ENCODE measurements around the gene EIF4ENIF1. TPM values are rescaled to one million over a fixed set of nuclear protein-coding genes. Genes with fewer than 3 reads are reported as not detected.
"Not testable (repeated sequence)": the region's sequence is repeated elsewhere in the genome, so short reads cannot be mapped to it uniquely, and the experiment has no call there.

Gene EIF4ENIF1
- total RNA-seq, 2 donors from 2014 or later = 24.2 to 26.4 TPM

GRCh38 chr22:31503211-31503964 lies 13.7 kb upstream of the EIF4ENIF1 start:
- Mint-ChIP-seq H3K4me3 (no peak overlapping the region), H3K27ac (no peak overlapping the region), H3K36me3 (ENCODE audit: low read depth) (no peaks in the 10 kb centered on the region), H3K27me3 (no peaks in the 10 kb centered on the region), H3K4me1 (peaks cover 23% of the 10 kb centered on the region)
- no peaks in the 10 kb centered on the region for H3K9me3 ChIP-seq (ENCODE audit: control insufficient read depth, low read length, poor library complexity, severe bottlenecking)
- ATAC-seq (no peak), DNase-seq (no peak)

GRCh38 chr22:31501738-31502137 lies 12.1 kb upstream of the EIF4ENIF1 start:
- no peaks in the 10 kb centered on the region for H3K27me3 Mint-ChIP-seq
- peak overlapping the region; percentile 80 for H3K27ac Mint-ChIP-seq
- H3K9me3 ChIP-seq (ENCODE audit: control insufficient read depth, low read length, poor library complexity, severe bottlenecking) = no peaks in the 10 kb centered on the region
- no peaks in the 10 kb centered on the region for H3K36me3 Mint-ChIP-seq (ENCODE audit: low read depth)
- no peak for ATAC-seq
- no peak for DNase-seq
- no peak overlapping the region for H3K4me3 Mint-ChIP-seq
- peaks cover 36% of the 10 kb centered on the region for H3K4me1 Mint-ChIP-seq

- Mint-ChIP-seq H3K27ac (peak overlapping the region; percentile 93), H3K4me3 (peak overlapping the region; percentile 94), H3K36me3 (ENCODE audit: low read depth) (no peaks in the 10 kb centered on the region), H3K4me1 (peaks cover 25% of the 10 kb centered on the region), H3K27me3 (no peaks in the 10 kb centered on the region)
- H3K9me3 ChIP-seq (ENCODE audit: control insufficient read depth, low read length, poor library complexity, severe bottlenecking) = no peaks in the 10 kb centered on the region
- DNase-seq = no peak
- ATAC-seq = peak; percentile 20
Observed at GRCh38 chr22:31497148-31497938, 7.7 kb upstream of the EIF4ENIF1 start.

- ATAC-seq (peak; percentile 28), DNase-seq (peak in 2 of 3 donors; percentile 26 to 46)
- Mint-ChIP-seq H3K27me3 (no peaks in the 10 kb centered on the region), H3K4me1 (peaks cover 22% of the 10 kb centered on the region), H3K27ac (peak overlapping the region; percentile 93), H3K36me3 (ENCODE audit: low read depth) (no peaks in the 10 kb centered on the region), H3K4me3 (peak overlapping the region; percentile 94)
- H3K9me3 ChIP-seq (ENCODE audit: control insufficient read depth, low read length, poor library complexity, severe bottlenecking) = no peaks in the 10 kb centered on the region
Observed at GRCh38 chr22:31496735-31497146, 7.1 kb upstream of the EIF4ENIF1 start.

- ATAC-seq (peak; percentile 87), DNase-seq (peak; percentile 92 to 97 (median 93))
- peak within 1 kb of the TSS; percentile 94 for H3K4me3 Mint-ChIP-seq
- H3K9me3 ChIP-seq (ENCODE audit: control insufficient read depth, low read length, poor library complexity, severe bottlenecking) = no peaks in the 10 kb centered on the region
- no peaks in the 10 kb centered on the region for H3K36me3 Mint-ChIP-seq (ENCODE audit: low read depth)
- H3K4me1 Mint-ChIP-seq = peaks cover 21% of the 10 kb centered on the region
- no peaks in the 10 kb centered on the region for H3K27me3 Mint-ChIP-seq
- H3K27ac Mint-ChIP-seq = peak within 1 kb of the TSS; percentile 93
Observed at GRCh38 chr22:31496007-31496734, 6.5 kb upstream of the EIF4ENIF1 start, which contains the start of gene SFI1. Gene SFI1 (plus strand): TSS chr22:31496536. CDS start chr22:31508285, 11,749 bp downstream.

DNA sequence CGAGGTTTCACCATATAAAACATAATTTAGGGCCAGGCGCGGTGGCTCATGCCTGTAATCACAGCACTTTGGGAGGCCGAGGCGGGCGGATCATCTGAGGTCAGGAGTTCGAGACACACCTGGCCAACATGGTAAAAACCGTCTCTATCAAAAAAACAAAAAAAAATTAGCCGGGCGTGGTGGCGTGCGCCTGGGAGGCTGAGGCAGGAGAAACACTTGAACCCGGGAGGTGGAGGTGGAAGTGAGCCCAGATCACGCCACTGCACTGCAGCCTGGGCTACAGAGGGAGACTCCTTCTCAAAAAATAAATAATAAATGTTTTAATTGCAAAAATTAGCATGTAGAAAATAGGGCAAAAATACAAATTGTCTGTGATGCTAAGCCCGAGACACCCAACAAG lies 5.7 kb upstream of the EIF4ENIF1 start:
- Mint-ChIP-seq H3K4me1 (peaks cover 26% of the 10 kb centered on the region), H3K27me3 (no peaks in the 10 kb centered on the region), H3K4me3 (peak overlapping the region; percentile 94), H3K27ac (peak overlapping the region; percentile 93), H3K36me3 (ENCODE audit: low read depth) (no peaks in the 10 kb centered on the region)
- ATAC-seq (no peak), DNase-seq (no peak)
- H3K9me3 ChIP-seq (ENCODE audit: control insufficient read depth, low read length, poor library complexity, severe bottlenecking) = no peaks in the 10 kb centered on the region

DNA sequence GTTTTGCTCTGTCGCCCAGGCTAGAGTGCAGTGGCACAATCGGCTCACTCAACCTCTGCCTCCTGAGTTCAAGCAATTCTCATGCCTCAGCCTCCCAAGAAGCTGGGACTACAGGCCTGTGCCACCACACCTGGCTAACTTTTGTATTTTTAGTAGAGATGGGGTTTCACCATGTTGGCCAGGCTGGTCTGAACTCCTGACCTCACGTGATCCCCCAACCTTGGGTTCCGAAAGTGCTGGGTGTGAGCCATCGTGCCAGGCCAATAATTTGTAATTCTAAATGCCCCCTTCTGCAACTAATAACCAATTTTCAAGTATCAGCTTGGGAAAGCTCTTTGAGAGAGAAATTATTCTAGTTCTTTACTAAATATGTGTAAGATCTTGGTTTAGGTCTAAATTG lies 3.7 kb upstream of the EIF4ENIF1 start:
- not testable (repeated sequence) for DNase-seq; H3K9me3 ChIP-seq (ENCODE audit: control insufficient read depth, low read length, poor library complexity, severe bottlenecking); H3K4me3 Mint-ChIP-seq; ATAC-seq; H3K27me3 Mint-ChIP-seq; H3K36me3 Mint-ChIP-seq (ENCODE audit: low read depth)
- H3K27ac Mint-ChIP-seq = peak overlapping the region; percentile 72
- peaks cover 34% of the 10 kb centered on the region for H3K4me1 Mint-ChIP-seq

- H3K36me3 Mint-ChIP-seq (ENCODE audit: low read depth) = no peaks in the 10 kb centered on the region
- no peaks in the 10 kb centered on the region for H3K9me3 ChIP-seq (ENCODE audit: control insufficient read depth, low read length, poor library complexity, severe bottlenecking)
- ATAC-seq (no peak), DNase-seq (no peak)
- no peak overlapping the region for H3K4me3 Mint-ChIP-seq
- H3K4me1 Mint-ChIP-seq = peaks cover 31% of the 10 kb centered on the region
- H3K27me3 Mint-ChIP-seq = no peaks in the 10 kb centered on the region
- no peak overlapping the region for H3K27ac Mint-ChIP-seq
Observed at GRCh38 chr22:31492151-31492550, 2.5 kb upstream of the EIF4ENIF1 start.

DNA sequence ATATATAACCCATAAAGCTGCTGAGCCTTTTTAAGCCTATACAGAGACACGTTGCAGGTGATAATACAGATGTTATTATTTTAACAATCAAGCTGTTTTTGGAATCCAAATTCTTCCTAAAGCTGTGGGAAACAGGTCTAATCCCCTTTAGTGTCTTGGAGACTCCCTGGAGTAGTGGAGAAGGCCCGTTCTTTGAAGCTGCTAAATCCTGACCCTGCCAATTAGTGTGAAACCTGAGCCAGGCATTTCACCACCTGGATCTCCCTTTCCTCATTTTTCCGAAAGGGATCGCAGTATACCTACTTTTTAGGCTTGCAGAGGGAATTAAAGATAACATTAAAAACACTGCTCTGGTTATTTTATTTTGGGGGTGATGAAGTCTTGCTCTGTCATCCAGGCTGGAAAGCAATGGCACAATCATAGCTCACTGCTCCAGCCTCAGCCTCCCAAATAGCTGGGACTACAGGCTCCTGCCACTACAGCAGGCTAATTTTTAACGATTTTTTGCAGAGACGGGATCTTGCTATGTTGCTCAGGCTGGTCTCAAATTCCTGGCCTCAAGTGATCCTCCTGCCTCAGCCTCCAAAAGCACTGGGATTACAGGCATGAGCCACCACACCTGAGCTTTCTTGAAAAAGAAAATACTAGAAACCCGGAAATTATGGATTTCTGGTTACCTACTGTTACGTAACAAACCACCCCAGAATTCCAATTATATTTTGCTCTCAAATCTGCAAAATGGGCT lies 1.7 kb upstream of the EIF4ENIF1 start:
- Mint-ChIP-seq H3K27me3 (no peaks in the 10 kb centered on the region), H3K36me3 (ENCODE audit: low read depth) (no peaks in the 10 kb centered on the region), H3K27ac (peak overlapping the region; percentile 95), H3K4me1 (peaks cover 30% of the 10 kb centered on the region), H3K4me3 (peak overlapping the region; percentile 94)
- H3K9me3 ChIP-seq (ENCODE audit: control insufficient read depth, low read length, poor library complexity, severe bottlenecking) = no peaks in the 10 kb centered on the region
- no peak for DNase-seq
- no peak for ATAC-seq

- Mint-ChIP-seq H3K27me3 (no peaks in the 10 kb centered on the region), H3K4me1 (peaks cover 28% of the 10 kb centered on the region), H3K4me3 (peak overlapping the region; percentile 94), H3K36me3 (ENCODE audit: low read depth) (no peaks in the 10 kb centered on the region), H3K27ac (peak overlapping the region; percentile 95)
- ATAC-seq = peak; percentile 64
- peak; percentile 17 to 40 (median 31) for DNase-seq
- H3K9me3 ChIP-seq (ENCODE audit: control insufficient read depth, low read length, poor library complexity, severe bottlenecking) = no peaks in the 10 kb centered on the region
Observed at GRCh38 chr22:31490496-31490925, 869 bp upstream of the EIF4ENIF1 start.

DNA sequence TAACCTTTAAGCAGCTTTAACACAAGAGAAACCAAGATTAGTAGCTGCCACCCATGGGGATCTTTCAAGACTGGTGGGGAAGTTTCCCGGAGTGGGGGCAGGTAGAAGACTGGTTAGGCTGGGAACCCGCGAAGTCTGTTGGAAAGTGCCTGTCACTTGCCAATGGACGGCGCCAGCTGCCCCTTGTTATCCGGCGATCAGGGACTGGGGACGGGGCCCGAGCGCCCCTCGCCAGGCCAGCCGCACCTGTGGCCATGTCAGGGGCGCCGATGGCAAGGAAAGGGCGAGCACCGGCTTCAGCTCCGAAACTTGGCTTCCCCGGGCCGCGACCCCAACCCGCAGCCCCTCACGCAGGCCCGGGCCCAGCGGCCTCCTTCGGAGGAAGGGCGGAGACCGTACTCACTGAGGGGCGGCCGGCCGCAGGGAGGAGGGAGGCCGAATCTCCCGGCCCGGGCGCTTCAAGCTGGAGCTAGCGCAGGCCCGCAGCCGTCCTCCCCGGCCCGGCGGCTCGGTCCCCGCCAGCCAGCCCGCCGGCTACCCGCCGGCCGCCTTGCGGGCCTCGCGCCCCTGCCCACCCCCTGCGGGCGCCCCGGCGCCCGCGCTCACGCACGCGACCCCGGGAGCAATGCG lies 539 bp downstream of the EIF4ENIF1 start:
- H3K27ac Mint-ChIP-seq = peak overlapping the region; percentile 74

DNA sequence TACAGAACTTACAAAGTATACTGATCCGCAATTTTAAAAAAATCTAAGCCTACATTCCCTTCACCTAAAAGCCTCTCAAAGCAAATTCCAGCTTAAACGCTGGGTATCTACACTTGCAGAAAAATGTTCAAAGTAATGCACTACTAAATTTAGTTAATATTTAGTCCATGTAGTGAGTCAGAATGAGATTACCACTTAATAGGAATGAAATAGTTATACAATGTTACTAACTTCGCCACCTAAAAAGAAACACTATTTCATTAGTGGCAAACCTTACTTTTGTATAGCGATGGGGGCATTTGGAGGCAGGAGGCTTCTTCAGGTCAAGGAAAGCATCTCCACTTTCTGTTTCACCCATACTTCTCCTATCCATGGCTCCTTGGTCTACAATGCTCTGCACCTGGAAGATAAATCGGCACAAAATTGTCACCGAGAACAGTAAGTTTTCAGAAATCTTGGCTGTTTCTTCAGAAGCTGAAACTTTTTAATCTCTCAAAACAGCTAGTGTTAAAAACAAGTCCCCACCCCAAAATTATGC lies 1.2 kb downstream of the EIF4ENIF1 start:
- DNase-seq (no peak), ATAC-seq (no peak)
- no peaks in the 10 kb centered on the region for H3K27me3 Mint-ChIP-seq
- H3K4me1 Mint-ChIP-seq = peaks cover 40% of the 10 kb centered on the region
- peak overlapping the region; percentile 85 for H3K4me3 Mint-ChIP-seq
- peak overlapping the region; percentile 74 for H3K27ac Mint-ChIP-seq
- peaks cover 2% of the 10 kb centered on the region for H3K36me3 Mint-ChIP-seq (ENCODE audit: low read depth)
- H3K9me3 ChIP-seq (ENCODE audit: control insufficient read depth, low read length, poor library complexity, severe bottlenecking) = no peaks in the 10 kb centered on the region

More for the DNA sequence above, 539 bp downstream of the EIF4ENIF1 start:
- Mint-ChIP-seq H3K4me1 (peaks cover 38% of the 10 kb centered on the region), H3K27me3 (no peaks in the 10 kb centered on the region), H3K36me3 (ENCODE audit: low read depth) (no peaks in the 10 kb centered on the region), H3K4me3 (peak overlapping the region; percentile 94)
- H3K9me3 ChIP-seq (ENCODE audit: control insufficient read depth, low read length, poor library complexity, severe bottlenecking) = no peaks in the 10 kb centered on the region
- peak; percentile 15 for ATAC-seq
- peak in 2 of 3 donors; percentile 14 to 25 for DNase-seq
